ENCODE measurements around the gene MAN2A1.
A peak's percentile ranks its signal among the peaks of the same experiment; 100 is the strongest.

MAN2A1 gene

GRCh38 chr5:109865637-109866036, 175.9 kb downstream of the MAN2A1 start:
- POLR2A ChIA-PET: no interaction called here
- TF ChIP-seq SP7 (tag by site-specific recombination; IDR thresholded peaks at IDR 0.05) (peak; percentile 27; the same call in 1 of the 2 replicates), SP2 (tag by site-specific recombination; IDR thresholded peaks at IDR 0.05) (no peak)
- Histone ChIP-seq H3K4me1 (ENCODE audit: control insufficient read depth, insufficient read depth, low read length) (no peaks in the 10 kb centered on the region), H3K9me3 (ENCODE audit: control insufficient read depth, insufficient read depth, low read depth, low read length) (no peaks in the 10 kb centered on the region), H3K36me3 (ENCODE audit: control insufficient read depth in 2 of 2, insufficient read depth in 1 of 2, low read length in 2 of 2) (peaks cover 0 to 24% of the 10 kb centered on the region in 2 experiments; a peak in 1 of 3 replicates), H3K4me3 (ENCODE audit: low read depth, low read length) (no peak overlapping the region), H3K27ac (ENCODE audit: extremely low read depth, low read depth, low read length) (no peak overlapping the region)
- CTCF ChIA-PET: interaction anchor here (0.7 kb wide), 1 partner anchor 18 kb away, joined by 3 read pairs; no protein-coding TSS in a partner anchor

- peaks cover 0 to 21% of the 10 kb centered on the region in 2 experiments; a peak in 1 of 3 replicates for H3K36me3 ChIP-seq (ENCODE audit: control insufficient read depth in 2 of 2, insufficient read depth in 1 of 2, low read length in 2 of 2)
- CTCF ChIA-PET: interaction anchor here (0.7 kb wide), 1 partner anchor 19 kb away, joined by 3 read pairs; no protein-coding TSS in a partner anchor
- no peaks in the 10 kb centered on the region for H3K4me1 ChIP-seq (ENCODE audit: control insufficient read depth, insufficient read depth, low read length)
- H3K4me3 ChIP-seq (ENCODE audit: low read depth, low read length): no peak overlapping the region
- no peak overlapping the region for H3K27ac ChIP-seq (ENCODE audit: extremely low read depth, low read depth, low read length)
- TF ChIP-seq ZNF155 (tag by site-specific recombination; IDR thresholded peaks at IDR 0.05) (no peak), ZNF274 (IDR thresholded peaks at IDR 0.05; ENCODE audit: low read length) (no peak), ZNF274 (tag by site-specific recombination; IDR thresholded peaks at IDR 0.05; ENCODE audit: borderline replicate concordance) (no peak), MYNN (tag by site-specific recombination; IDR thresholded peaks at IDR 0.05; ENCODE audit: borderline replicate concordance) (no peak), ZNF175 (tag by site-specific recombination; IDR thresholded peaks at IDR 0.05) (no peak), ZNF26 (tag by site-specific recombination; IDR thresholded peaks at IDR 0.05) (no peak), ZNF510 (tag by site-specific recombination; IDR thresholded peaks at IDR 0.05; ENCODE audit: insufficient replicate concordance) (no peak), PRDM4 (tag by site-specific recombination; IDR thresholded peaks at IDR 0.05) (no peak), ZBTB17 (tag by site-specific recombination; IDR thresholded peaks at IDR 0.05) (no peak), ZNF341 (tag by site-specific recombination; IDR thresholded peaks at IDR 0.05; ENCODE audit: low read depth) (no peak), ZNF610 (tag by site-specific recombination; IDR thresholded peaks at IDR 0.05; ENCODE audit: borderline replicate concordance) (no peak), ZBTB44 (tag by site-specific recombination; IDR thresholded peaks at IDR 0.05) (no peak), PRDM10 (tag by site-specific recombination; IDR thresholded peaks at IDR 0.05) (no peak), ZEB2 (tag by site-specific recombination; IDR thresholded peaks at IDR 0.05) (no peak), TSHZ1 (tag by site-specific recombination; IDR thresholded peaks at IDR 0.05; ENCODE audit: borderline replicate concordance) (no peak), ZXDB (tag by site-specific recombination; IDR thresholded peaks at IDR 0.05) (no peak), ZNF138 (tag by site-specific recombination; IDR thresholded peaks at IDR 0.05; ENCODE audit: borderline replicate concordance) (no peak), ZBTB1 (tag by site-specific recombination; IDR thresholded peaks at IDR 0.05) (no peak), ZNF521 (tag by site-specific recombination; IDR thresholded peaks at IDR 0.05) (no peak), ZBTB48 (tag by site-specific recombination; IDR thresholded peaks at IDR 0.05) (no peak)
- no peaks in the 10 kb centered on the region for H3K9me3 ChIP-seq (ENCODE audit: control insufficient read depth, insufficient read depth, low read depth, low read length)
- POLR2A ChIA-PET: no interaction called here
These were observed 176.3 kb downstream of the MAN2A1 start for GRCh38 chr5:109866051-109866450.
